ENCODE results near the gene PARD6A.

Gene PARD6A

DNA sequence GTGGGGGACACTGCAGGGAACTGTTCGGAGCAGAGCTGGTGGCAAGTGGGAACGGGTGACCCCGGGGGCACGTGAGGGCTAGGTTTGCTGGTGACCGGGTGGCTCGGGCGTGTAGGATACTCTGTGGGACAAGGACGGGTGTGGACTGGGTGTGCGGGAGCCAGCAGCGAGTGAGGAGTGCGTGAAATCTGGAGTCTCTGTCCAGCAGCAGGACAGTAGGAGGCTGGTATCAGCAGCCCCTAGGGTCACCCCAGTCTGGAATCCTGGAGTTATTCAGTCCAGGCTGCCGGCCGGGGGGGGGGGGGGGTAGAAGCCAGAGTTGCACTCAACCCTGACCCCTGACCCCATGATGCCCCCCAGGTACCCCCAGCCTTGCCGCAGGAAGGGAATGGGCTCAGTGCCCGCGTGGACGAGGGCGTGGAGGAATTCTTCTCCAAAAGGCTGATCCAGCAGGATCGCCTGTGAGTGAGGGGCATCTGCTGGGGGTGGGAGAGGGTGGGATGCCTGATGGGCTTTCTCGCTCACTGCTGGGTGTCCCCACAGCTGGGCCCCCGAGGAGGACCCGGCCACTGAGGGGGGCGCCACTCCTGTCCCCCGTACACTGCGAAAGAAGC is 6.9 kb upstream of the PARD6A start:
- in situ Hi-C loops (cut with HindIII; ENCODE audit: low sequenced_read_pairs) = no loop called here

DNA sequence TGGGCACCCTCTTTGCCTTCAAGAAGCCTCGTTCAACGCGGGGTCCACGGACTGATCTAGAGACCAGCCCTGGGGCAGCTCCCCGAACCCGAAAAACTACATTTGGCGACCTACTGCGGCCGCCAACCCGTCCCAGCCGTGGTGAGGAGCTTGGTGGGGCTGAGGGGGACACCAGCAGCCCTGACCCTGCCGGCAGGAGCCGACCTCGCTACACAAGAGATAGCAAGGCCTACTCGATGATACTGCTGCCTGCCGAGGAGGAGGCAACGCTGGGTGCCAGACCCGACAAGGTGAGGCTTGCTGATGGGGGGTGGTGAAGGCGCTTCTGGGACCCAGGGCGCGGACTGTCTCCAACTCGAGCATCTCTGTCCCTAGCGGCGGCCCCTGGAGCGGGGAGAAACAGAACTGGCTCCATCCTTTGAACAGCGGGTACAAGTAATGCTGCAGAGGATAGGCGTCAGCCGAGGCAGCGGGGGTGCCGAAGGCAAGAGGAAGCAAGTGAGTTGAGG is 6.3 kb upstream of the PARD6A start:
- in situ Hi-C loops (cut with HindIII; ENCODE audit: low sequenced_read_pairs) = no loop called here

DNA sequence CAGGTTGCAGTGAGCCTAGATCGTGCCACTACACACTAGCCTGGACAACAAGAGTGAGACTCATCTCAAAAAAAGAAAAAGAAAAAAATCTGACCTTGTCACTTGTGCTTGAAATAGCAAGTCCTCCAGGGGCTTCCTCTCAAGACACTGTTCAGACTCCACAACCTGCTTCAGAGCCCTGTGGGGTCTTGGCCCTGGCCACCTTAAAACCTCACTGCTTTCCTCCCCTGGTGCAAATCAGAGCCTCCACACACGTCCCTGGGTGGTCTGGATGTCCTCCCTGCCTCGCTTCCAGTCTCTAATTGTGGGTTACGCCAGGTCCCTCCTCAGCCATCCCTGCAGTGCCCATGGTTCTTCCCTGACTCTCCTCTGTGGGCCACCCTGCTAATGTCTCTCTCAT is 5.4 kb upstream of the PARD6A start:
- in situ Hi-C loops (cut with HindIII; ENCODE audit: low sequenced_read_pairs) = no loop called here

DNA sequence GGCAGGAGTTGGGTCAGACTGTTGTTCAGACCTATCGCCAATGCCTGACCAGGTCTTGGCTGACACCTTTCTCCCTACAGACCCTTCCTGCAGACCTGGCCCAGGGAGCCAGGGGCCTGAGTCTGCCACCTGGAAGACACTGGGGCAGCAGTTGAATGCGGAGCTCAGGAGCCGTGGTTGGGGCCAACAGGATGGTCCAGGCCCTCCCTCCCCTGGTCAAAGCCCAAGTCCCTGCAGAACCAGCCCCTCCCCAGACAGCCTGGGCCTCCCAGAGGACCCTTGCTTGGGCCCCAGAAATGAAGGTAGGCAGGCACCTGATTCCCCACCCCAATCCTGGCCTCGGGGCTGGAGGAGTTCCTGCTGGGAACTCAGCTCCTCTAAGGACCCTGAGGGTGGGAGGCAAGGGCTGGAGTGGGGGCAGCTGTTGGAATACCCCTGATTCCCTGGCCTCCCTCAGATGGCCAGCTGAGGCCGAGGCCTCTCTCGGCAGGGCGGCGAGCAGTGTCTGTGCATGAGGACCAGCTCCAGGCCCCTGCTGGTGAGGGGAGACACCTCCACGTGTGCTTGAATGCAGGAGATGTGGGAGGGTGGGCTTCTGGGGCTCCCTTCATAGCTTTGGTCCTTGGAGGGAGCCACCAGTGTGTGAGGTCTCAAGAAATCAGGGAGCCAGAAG is 4.3 kb upstream of the PARD6A start:
- in situ Hi-C loops (cut with HindIII; ENCODE audit: low sequenced_read_pairs) = no loop called here

DNA sequence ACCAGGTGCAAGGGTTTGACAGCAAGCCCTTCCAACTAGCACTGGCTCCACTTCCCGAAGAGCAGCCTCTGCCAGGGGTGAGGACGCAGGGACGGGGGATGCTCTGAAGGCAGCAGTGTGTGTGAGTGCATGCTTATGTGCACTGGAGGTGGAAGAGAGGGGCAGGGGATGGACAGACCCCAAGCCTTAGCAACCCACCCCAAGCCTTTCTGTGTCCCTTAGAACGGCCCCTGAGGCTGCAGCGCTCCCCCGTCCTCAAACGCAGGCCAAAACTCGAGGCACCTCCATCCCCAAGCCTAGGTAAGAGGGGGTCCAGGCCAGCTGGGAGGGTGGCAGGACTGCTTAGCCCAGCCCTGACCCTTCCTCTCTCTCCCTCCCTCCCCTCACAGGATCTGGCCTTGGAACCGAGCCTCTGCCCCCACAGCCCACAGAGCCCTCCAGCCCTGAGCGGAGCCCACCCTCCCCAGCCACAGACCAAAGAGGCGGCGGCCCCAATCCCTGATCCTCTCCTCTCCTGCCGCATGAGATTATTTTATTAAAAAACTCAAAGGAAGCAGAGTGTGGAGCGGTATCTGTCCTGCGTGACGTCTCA is 3.6 kb upstream of the PARD6A start:
- in situ Hi-C loops (cut with HindIII; ENCODE audit: low sequenced_read_pairs) = no loop called here

DNA sequence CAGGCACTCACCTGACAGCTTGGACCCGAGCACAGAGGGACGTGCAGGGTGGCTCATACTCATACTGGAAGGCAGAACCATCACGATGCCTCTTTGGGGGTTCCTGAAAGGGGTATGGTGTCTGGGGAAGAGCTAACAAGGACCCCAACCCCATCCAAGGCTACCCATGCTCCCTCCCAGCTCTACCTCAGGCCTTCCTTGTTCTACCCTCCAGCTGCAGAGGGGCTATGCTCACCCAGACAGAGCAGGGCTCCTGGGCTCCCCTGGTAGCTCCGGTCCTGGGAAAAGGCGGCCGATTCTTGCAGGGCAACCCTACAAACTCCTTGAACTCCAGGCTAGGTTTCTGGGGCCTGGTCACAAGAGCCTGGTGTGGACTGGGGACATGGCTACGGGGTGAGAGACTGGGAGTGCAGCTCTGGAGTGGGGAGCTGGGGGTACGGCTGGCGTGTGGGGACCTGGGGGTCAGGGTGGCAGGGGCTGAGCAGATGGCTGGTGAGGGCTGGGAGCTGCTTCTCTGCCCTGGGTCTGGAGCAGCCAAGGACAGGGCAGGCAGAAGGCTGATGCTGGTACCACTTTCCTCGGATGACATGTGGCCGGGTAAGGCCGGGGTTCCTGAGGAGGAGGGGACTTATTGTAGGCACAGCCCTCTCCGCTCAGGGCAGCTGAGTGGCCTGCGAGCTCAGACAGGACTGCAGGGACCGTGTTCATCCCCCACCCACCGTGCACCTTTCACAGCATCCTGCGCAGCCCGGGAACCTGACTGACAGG is 2.8 kb upstream of the PARD6A start:
- in situ Hi-C loops (cut with HindIII; ENCODE audit: low sequenced_read_pairs) = no loop called here

DNA sequence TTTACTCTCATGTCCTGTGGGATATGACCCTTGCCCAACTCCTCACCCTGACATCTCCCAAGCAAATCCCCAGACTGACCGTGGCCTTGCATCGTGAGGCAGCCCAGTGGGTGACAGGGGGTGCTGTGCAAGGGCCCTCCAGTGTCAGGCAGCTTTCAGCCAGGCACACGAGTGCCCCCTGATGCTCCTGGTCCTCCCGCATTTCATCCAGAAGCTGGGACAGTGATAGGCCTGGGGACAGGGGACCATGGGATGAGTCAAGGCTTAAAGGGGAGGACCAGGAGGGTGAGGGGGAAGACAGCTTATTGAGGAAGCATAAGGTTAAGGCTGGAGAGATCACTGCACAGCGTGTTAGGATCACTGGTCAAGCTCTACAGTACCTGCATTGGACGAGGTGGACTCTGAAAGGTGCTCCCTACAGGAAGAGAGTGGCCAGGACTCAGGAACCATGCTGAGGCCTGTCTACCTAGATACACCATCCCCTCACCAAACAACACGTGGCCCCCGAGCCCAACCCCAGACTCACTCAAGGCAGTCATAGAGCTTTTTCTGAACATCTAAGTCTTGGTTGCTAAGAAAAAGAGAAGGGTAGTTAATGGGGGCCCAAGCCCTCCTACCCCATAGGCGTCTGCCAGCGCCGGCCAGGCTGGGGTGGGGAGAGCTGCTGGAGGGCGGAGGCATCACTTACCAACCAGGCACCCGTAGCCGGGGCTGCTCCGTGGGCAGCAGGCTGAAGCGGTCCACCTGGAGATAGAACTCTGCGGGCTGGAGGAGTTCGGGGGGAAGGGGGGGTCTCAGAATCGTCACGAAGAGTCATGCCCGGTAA is 1.7 kb upstream of the PARD6A start:
- in situ Hi-C loops (cut with HindIII; ENCODE audit: low sequenced_read_pairs) = no loop called here

DNA sequence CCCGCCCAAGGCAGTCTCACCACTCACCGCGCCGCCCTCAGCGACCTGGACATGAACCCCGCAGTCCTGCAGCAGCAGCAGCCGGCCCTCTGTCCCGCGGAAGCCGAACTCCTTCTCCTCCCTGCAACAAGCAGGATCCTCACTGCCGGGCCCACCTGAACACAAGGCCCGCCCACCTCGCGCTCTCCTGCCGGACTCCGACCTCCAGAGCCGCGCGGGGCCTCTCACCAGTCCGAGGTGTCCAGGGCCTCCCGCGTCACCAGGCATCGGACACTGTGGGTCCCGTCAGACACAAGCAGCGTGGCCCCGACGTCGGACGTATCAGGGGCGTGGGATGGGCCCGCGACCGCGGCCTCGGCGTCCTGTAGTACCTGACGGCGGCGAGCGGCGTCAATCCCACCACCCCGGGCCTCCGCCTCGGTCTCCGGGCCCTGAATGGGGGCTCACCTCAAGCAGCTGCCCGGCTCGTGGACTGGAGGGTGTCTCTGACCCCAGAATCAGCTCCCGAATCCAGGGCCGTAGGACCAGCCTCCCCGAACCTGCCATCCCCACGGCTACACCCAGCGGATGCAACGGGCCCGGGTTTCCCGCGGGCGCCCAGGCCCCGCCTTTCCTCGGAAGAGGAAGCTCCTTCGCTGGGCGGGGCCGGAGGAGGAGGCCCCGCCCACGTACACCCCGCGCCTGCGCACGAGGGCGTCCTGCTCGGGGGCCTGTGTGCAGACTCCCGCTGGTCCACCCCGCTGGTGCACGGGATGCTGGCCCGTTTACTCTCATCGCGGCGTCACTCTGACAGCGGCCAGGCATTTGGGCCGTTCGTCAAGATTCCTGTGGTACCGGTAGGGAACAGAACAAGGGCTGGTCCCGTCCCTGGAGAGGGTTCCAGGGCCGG is 841 bp upstream of the PARD6A start, which contains the start of gene ACD:
ACD (minus strand) TSS at position 586 of the 889 bp plus-strand sequence; CDS start at position 546, 40 bp downstream.
- in situ Hi-C loops (cut with HindIII; ENCODE audit: low sequenced_read_pairs) = no loop called here

DNA sequence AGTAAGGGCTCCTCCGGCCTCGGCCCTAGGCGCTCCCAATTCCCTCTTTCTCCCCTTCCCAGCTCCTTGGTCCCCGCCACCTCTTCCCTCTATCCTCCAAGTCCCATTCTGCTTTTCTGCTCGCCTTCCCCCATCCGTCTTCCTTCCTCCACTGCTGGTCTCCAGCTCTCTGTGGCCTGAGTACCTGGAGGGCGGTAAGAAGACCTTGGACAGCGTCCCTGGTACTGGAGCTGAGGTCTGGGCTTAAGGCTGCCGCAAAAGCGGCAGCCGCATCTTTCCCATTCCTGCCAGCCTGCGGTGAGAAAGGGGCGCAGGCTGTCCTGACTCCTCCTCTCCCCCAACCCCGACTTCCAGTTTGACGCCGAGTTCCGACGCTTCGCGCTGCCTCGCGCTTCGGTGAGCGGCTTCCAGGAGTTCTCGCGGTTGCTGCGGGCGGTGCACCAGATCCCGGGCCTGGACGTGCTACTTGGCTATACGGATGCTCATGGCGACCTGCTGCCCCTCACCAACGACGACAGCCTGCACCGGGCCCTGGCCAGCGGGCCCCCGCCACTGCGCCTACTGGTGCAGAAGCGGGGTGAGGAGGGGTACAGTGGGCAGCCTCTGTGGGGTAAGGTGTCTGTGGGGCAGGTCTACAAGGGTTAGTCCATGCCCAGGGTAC is 471 bp downstream of the PARD6A start:
- in situ Hi-C loops (cut with HindIII; ENCODE audit: low sequenced_read_pairs) = no loop called here

DNA sequence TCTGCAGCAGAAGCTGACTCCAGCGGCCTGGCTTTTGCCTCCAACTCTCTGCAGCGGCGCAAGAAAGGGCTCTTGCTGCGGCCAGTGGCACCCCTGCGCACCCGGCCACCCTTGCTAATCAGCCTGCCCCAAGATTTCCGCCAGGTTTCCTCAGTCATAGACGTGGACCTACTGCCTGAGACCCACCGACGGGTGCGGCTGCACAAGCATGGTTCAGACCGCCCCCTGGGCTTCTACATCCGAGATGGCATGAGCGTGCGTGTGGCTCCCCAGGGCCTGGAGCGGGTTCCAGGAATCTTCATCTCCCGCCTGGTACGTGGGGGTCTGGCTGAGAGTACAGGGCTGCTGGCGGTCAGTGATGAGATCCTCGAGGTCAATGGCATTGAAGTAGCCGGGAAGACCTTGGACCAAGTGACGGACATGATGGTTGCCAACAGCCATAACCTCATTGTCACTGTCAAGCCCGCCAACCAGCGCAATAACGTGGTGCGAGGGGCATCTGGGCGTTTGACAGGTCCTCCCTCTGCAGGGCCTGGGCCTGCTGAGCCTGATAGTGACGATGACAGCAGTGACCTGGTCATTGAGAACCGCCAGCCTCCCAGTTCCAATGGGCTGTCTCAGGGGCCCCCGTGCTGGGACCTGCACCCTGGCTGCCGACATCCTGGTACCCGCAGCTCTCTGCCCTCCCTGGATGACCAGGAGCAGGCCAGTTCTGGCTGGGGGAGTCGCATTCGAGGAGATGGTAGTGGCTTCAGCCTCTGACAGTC is 1.3 kb downstream of the PARD6A start:
- in situ Hi-C loops (cut with HindIII; ENCODE audit: low sequenced_read_pairs) = no loop called here

DNA sequence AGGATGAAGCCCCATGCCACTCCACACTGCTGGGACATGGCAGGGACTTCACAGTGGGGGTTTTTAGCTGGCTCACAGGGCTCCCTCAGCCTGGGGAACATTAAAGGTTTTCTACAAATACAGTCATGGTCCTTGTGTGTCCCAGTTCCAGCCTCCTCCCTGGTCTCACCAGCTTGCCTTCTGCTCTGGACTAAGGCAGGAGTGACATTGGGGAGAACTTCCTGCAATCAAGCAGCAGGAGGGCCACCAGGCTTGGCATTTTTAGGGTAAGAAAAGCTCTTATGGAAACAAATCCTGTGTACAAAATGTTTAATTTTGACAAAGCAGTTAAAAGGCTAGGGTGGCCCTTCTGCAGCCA is 1.9 kb downstream of the PARD6A start:
- in situ Hi-C loops (cut with HindIII; ENCODE audit: low sequenced_read_pairs) = no loop called here

DNA sequence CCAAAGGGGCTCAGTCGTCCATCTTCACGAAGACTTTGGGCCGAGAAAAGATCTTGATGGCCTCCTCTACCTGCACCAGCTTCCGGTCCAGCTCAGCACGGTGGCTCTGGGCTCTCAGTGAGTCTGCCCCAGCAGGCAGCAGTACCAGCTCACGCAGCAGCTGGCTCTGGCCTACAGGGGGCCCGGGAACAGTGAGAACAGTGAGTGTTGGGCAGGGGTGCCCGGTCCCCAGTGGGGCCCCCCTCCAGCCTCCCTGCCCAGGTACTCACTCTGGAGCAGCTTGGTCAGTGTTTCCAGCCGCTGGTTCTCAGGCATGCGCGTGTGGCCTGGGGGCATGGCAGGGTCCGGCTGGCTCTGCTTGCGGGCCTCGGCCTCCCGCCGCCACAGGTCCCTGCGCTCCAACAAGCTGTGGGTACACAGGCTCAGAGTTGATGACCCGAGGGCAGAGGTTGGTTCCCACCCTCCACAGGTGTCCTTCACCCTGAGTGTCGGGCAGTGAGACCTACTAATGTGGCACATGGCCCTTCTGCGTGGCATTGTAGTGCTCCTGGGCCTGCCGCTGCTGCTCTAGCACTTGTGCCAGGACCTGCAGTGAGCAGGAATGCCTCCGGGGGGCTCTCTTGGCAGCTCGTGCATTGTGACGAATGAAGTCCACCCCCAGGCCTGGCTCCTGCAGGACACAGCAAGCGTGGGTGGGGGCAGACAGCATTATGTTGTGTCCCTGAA is 2.6 kb downstream of the PARD6A start:
- in situ Hi-C loops (cut with HindIII; ENCODE audit: low sequenced_read_pairs) = no loop called here

DNA sequence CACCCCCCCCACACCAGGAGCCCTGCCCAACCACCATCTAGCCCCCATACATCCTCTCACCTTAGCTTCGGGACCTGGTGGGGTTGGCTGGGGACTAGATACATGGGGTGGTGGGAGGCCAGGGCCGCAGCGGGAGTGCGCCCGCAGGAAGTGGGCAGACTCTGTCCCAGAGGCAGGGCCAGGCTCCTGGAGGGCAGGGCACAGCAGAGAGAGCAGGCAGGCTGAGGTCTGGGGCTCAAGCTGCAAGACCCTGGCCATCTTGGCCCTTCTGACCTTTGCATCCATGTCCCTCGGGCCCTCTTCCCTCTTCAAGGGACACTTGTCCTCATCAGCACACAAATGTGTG is 3.1 kb downstream of the PARD6A start:
- in situ Hi-C loops (cut with HindIII; ENCODE audit: low sequenced_read_pairs) = no loop called here

DNA sequence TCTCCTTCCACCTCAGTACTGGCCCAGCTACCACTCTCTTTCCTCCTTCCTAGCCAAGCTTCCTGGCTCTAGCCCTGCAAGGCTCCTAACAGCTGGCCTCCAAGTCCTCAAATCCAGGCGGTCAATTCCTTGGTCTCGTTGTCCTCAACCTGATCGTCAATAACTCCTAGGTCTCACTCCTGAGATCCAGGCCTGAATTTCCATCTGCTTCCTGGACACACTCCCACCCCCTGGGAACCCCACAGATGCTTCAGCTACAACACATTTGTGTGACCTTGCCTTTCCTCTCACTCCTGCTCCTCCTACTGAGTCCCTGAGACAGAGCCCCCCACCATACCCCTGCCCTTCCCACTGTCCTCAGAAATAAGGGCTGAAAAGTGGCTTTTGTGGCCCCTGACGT is 3.5 kb downstream of the PARD6A start:
- in situ Hi-C loops (cut with HindIII; ENCODE audit: low sequenced_read_pairs) = no loop called here

DNA sequence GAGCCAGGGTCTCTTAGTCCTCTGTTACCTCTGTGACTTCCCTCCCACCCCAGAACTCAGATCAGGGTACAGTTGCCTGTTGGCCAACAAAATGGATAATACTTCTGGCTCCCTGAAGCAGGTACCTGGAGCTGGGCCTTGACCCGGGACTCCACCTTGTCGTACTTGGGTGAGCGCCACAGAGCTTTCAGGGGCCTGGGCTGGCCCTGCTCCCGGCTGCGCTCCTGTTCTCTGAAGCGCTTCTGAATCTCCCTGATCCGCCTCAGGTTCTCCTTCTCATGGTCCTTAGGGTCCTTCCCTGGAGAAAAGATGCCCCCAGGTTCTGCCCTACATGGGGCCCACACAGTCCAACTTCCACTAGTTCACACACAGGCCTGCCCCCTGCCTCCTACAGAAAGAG is 4.1 kb downstream of the PARD6A start:
- in situ Hi-C loops (cut with HindIII; ENCODE audit: low sequenced_read_pairs) = no loop called here

DNA sequence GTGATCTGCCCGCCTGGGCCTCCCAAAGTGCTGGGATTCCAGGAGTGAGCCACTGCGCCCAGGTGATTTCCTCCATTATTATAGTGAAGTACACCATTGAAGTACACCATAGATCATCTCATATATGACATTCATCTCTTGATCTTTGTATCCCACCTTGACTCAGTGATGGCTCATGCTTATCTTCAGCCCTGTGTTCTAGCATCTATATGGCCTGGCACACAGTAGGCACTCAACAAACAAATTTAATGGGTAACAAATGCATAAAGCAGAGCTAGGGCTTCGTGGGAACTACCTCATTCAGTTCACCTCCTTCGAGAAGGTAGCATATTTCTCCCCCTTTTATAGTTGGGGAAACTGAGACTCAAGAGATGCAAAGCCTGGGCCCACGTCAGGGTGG is 4.8 kb downstream of the PARD6A start:
- in situ Hi-C loops (cut with HindIII; ENCODE audit: low sequenced_read_pairs) = no loop called here

DNA sequence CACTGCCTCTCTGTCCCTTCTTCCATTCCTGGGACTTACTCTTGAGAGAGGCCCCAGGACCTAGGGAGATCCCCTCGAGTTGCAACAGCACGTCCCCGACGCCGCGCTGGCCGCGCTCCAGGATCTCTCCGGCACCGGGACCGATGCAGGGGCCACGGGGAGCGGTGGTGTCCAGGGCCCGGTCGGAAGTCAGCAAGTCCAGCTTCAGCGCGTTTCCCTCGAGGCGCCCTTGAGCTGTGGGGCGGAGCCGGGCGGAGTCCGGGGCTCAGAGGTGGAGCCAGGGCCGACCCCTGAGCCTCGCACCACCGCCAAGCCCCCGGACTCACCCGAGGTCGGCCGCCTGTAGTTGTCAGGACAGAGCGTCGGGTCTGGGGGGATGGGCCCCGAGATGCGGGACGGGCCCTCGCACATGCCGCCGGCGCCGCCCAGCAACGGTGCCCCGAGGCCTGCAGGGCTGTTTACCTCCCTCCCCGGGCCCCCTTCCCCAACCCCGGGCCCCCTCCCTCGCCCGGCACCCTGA is 5.3 kb downstream of the PARD6A start:
- in situ Hi-C loops (cut with HindIII; ENCODE audit: low sequenced_read_pairs) = no loop called here
